Stimulated activated naive CD8-positive, alpha-beta T cell treated with anti-CD3 and anti-CD28 coated beads, Interleukin-15, amount 100 ng/mL, for 72 hours (primary cell): Measurements from ENCODE around the gene CTDSP2.
"Not testable (repeated sequence)": the region's sequence is repeated elsewhere in the genome, so short reads cannot be mapped to it uniquely, and the experiment has no call there.

Source experiments
- ATAC-seq: fragments of 150-1000 bp; cut with Tn5 transposase; 2 replicates; pipeline ENCODE4 v1.10.0; 2021; ENCODE audit warnings: mild to moderate bottlenecking, moderate library complexity
- DNase-seq, 2 donors: peaks; one replicate each; pipeline ENCODE4 v3.0.0; 2021 to 2022
- H3K27ac Mint-ChIP-seq, 2 donors: one replicate each; pipeline ENCODE4 v1.8.0; 2022; ENCODE audit warnings: mild to moderate bottlenecking in 2 of 2, mixed read lengths in 2 of 2, moderate library complexity in 2 of 2
- H3K27me3 Mint-ChIP-seq: one replicate; pipeline ENCODE4 v1.8.0; 2022; ENCODE audit warnings: mixed read lengths
- H3K4me1 Mint-ChIP-seq: one replicate; pipeline ENCODE4 v1.8.0; 2022; ENCODE audit warnings: mild to moderate bottlenecking, mixed read lengths
- H3K4me3 Mint-ChIP-seq, 2 donors: one replicate each; pipeline ENCODE4 v1.8.0; 2022; ENCODE audit warnings: mild to moderate bottlenecking in 2 of 2, mixed read lengths in 2 of 2, moderate library complexity in 1 of 2
- H3K9me3 Mint-ChIP-seq, 2 donors: one replicate each; pipeline ENCODE4 v1.8.0; 2022; ENCODE audit warnings: mixed read lengths in 2 of 2

CTDSP2 gene

GRCh38 chr12:57868221-57868620, 21.7 kb upstream of the CTDSP2 start:
- H3K27ac Mint-ChIP-seq, result no peak overlapping the region
- no peak overlapping the region for H3K4me3 Mint-ChIP-seq
- DNase-seq (no peak), ATAC-seq (no peak)
- no peaks in the 10 kb centered on the region for H3K9me3 Mint-ChIP-seq
- peaks cover 18% of the 10 kb centered on the region for H3K27me3 Mint-ChIP-seq
- H3K4me1 Mint-ChIP-seq, result peaks cover 5% of the 10 kb centered on the region

DNA sequence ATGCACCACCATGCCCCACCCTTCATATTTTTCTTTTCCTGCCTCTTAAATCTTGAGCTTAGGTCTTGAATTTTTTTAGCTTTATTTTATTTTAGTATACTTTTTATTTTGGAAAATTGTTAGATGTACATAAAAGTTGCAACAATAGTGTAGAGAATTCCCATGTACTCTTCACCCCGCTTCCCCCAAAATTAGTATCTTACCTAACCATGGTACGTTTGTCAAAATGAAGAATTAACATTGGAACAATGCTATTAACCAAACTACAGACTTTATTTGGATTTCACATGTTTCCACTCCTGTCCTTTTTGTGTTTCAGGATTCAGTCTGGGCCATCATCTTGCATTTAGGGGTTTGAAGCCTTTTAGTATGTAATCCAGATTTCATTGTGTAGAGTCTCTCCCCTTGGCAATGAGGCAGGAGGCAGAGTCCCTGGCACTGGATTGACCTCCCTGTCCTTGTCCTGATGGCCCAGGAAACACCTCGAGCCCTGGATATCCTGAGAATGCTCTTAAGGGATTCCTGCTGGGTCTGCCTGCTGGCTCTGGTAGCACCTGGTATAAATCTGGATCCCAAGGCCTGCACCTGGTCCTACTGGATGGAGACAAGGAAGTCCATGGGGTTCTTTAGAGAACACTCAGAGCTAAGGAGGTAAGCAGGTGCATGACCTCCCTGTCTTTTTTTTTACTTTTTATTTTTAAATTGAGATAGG, 19.9 kb upstream of the CTDSP2 start:
- Mint-ChIP-seq H3K27ac (no peak overlapping the region), H3K4me3 (no peak overlapping the region), H3K9me3 (no peaks in the 10 kb centered on the region), H3K4me1 (peaks cover 5% of the 10 kb centered on the region), H3K27me3 (peaks cover 26% of the 10 kb centered on the region)
- DNase-seq (no peak), ATAC-seq (no peak)

DNA sequence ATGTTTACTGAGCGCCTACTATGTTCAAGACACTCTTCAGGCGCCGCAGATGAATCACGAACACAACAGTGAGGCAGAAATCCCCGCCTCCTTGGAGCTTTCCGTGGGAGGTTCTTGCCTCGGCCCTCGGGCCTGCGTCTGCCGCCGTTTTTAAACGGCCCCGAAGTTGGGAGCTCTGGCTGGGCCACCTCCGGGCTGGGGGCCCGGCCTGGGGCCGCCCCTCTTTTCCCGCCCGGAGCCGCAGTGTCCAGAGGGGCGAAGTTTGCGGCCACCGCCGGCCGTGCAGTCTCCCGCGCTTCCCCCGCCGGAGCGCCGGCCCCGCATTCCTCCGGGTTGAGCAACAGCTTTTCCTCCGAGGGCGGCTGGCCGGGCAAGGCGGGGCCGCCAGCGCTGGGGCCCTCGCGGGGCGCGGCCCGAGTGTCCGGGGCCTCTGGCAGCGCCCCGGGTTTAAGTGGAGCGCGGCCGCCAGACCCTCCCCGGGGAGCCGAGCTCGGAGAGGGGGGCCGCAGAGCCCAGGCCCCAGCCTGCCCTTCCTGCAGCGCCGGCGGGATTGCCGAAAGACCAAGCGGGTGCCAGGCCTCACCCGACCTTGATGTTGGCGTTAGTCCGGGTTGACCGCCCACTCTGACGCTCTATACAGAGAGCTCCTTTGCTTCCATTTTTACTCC, 18.7 kb upstream of the CTDSP2 start:
- peak; percentile 90 for ATAC-seq
- H3K9me3 Mint-ChIP-seq, result no peaks in the 10 kb centered on the region
- H3K27ac Mint-ChIP-seq, result peak overlapping the region; percentile 94 to 96
- peak; percentile 60 to 71 for DNase-seq
- H3K27me3 Mint-ChIP-seq, result peaks cover 29% of the 10 kb centered on the region
- H3K4me3 Mint-ChIP-seq, result peak overlapping the region; percentile 77 to 89
- peaks cover 5% of the 10 kb centered on the region for H3K4me1 Mint-ChIP-seq

DNA sequence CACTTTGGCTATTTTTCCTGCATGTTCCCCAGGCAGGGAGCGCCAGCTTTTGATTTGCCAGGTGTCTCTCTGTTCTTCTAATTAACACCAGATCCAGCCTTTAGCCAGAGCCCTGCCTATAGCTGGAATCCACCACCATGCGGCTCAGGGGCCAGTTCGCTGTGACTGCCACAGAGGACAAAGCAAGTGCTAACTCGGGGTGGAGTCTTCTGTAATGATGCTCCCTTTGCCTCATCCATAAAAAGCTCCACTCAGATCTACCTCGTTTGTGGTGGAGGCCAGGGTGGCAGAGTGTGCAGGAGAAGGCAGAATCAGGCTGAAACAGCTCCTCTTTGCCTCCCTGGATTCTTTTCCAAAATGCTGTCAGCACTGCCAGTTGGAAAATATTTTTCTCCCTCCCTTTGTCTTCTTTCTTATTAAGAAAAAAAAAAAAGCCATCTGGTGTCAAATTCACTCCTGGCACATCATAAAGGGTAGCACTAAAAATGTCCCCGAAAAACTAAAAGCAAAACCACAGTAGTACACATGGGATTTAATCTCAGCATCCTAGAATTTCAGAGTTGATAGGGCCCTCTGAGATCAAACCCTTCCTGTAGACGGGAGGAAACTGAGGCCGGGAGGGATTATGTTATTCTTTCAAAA, 18.0 kb upstream of the CTDSP2 start:
- Mint-ChIP-seq H3K4me1 (peaks cover 5% of the 10 kb centered on the region), H3K27me3 (peaks cover 35% of the 10 kb centered on the region), H3K9me3 (no peaks in the 10 kb centered on the region), H3K4me3 (peak overlapping the region; percentile 63 to 77), H3K27ac (peak overlapping the region in 1 of 2 donors; percentile 83)
- ATAC-seq (peak; percentile 24), DNase-seq (no peak)

GRCh38 chr12:57863676-57864075, 17.1 kb upstream of the CTDSP2 start:
- DNase-seq (no peak), ATAC-seq (no peak)
- Mint-ChIP-seq H3K27ac (no peak overlapping the region), H3K27me3 (peaks cover 26% of the 10 kb centered on the region), H3K4me1 (peaks cover 5% of the 10 kb centered on the region), H3K4me3 (no peak overlapping the region), H3K9me3 (no peaks in the 10 kb centered on the region)

DNA sequence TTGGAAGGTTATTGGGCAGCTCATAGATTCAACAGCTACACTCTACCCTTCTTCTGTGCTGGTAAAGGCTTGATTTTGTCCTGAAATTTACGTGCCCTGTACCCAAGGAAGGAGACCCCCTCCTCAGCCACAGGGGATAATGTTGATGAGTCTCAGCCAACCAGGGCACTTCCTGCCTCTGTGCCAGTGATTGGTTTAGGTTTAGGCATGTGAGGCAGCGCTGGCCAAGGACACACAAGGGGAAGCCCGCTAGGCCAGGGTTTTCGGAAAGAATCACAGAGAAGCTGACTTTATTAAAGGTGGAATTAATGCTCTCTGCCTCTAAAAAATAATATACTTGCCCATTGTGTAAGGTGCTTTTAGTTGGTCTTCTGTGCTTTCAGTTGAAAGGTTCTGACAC, 15.4 kb upstream of the CTDSP2 start:
- ATAC-seq, result no peak
- peak overlapping the region in 1 of 2 donors; percentile 3 for H3K27ac Mint-ChIP-seq
- DNase-seq, result no peak
- H3K4me1 Mint-ChIP-seq, result peaks cover 5% of the 10 kb centered on the region
- H3K4me3 Mint-ChIP-seq, result no peak overlapping the region
- H3K9me3 Mint-ChIP-seq, result no peaks in the 10 kb centered on the region
- H3K27me3 Mint-ChIP-seq, result peaks cover 17% of the 10 kb centered on the region

DNA sequence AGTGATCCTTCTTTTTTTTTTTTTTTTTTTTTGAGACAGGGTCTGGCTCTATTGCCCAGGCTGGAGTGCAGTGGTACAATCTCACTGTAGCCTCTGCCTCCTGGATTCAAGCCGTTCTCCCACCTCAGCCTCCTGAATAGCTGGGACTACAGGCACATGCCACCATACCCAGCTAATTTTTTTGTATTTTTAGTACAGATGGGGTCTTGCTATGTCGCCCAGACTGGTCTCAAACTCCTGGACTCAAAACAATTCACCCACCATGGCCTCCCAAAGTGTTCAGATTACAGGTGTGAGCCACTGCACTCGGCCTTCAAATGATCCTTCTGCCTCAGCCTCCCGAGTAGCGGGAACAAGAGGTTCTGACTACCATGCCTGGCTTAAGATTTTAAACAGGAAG, 14.4 kb upstream of the CTDSP2 start:
- H3K27ac Mint-ChIP-seq, H3K9me3 Mint-ChIP-seq, ATAC-seq, H3K4me1 Mint-ChIP-seq, DNase-seq, H3K4me3 Mint-ChIP-seq: not testable (repeated sequence)
- H3K27me3 Mint-ChIP-seq, result peaks cover 17% of the 10 kb centered on the region

- no peak overlapping the region for H3K27ac Mint-ChIP-seq
Observed at GRCh38 chr12:57859121-57859520, 12.6 kb upstream of the CTDSP2 start.

GRCh38 chr12:57858123-57858522, 11.6 kb upstream of the CTDSP2 start:
- peaks cover 14% of the 10 kb centered on the region for H3K4me1 Mint-ChIP-seq
- H3K27me3 Mint-ChIP-seq, result peaks cover 17% of the 10 kb centered on the region
- DNase-seq, H3K9me3 Mint-ChIP-seq, H3K4me3 Mint-ChIP-seq, ATAC-seq, H3K27ac Mint-ChIP-seq: not testable (repeated sequence)

More at GRCh38 chr12:57859121-57859520, 12.6 kb upstream of the CTDSP2 start:
- H3K9me3 Mint-ChIP-seq, result no peaks in the 10 kb centered on the region
- peaks cover 4% of the 10 kb centered on the region for H3K4me1 Mint-ChIP-seq
- H3K27me3 Mint-ChIP-seq, result peaks cover 17% of the 10 kb centered on the region
- DNase-seq (no peak), ATAC-seq (no peak)
- no peak overlapping the region for H3K4me3 Mint-ChIP-seq

DNA sequence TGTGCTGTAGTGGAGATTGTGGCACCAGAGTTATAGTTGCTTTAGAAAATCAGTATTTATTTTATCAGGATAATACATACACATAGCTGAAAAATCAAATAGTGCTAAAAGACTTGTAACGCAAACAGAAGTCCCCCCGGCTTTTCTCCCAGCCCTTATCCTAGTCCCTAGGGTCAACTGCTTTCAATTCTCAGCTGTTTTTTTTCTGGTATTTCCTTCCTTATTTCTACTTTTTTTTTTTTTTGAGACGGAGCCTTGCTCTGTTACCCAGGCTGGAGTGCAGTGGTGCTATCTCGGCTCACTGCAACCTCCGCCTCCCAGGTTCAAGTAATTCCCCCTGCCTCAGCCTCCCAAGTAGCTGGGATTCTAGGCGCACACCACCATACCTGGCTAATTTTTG, 8.4 kb upstream of the CTDSP2 start:
- Mint-ChIP-seq H3K27me3 (peaks cover 23% of the 10 kb centered on the region), H3K4me3 (no peak overlapping the region), H3K4me1 (peaks cover 44% of the 10 kb centered on the region), H3K27ac (no peak overlapping the region), H3K9me3 (no peaks in the 10 kb centered on the region)
- ATAC-seq (no peak), DNase-seq (no peak)

DNA sequence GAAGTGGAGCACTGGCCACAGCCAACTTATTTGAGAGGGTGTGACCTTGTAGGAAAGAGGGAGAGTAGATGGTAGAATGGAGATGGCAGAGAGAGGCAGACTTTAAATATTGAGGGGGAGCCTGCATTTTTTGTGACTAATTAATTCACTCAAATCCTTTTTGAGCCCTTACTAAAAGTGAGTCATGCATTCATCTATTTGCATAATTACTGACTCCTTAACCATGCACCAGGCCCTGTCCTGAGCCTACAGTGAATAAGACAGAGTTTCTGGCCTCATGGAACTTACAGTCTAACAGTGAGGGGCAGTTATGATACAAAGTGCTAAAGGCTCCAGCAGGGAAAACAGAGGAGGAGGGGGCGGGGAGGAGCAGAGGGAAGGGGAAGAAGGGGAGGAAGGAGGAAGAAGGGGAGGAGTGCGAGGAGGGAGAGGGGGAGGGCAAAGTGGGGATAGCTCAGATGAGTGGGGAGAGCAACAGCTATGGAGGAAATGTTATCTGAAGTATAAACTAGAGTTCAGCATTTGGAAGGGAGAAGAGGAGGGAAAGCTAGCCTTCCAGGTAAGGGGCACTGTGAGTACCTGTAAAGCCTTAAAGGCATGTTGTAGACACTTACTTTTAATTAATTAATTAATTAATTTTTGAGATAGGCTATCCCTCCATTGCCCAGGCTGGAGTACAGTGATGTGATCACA, 7.5 kb upstream of the CTDSP2 start:
- Mint-ChIP-seq H3K4me3 (no peak overlapping the region), H3K4me1 (peaks cover 54% of the 10 kb centered on the region), H3K9me3 (no peaks in the 10 kb centered on the region), H3K27me3 (peaks cover 20% of the 10 kb centered on the region), H3K27ac (no peak overlapping the region)
- DNase-seq (no peak), ATAC-seq (peak; percentile 45)

DNA sequence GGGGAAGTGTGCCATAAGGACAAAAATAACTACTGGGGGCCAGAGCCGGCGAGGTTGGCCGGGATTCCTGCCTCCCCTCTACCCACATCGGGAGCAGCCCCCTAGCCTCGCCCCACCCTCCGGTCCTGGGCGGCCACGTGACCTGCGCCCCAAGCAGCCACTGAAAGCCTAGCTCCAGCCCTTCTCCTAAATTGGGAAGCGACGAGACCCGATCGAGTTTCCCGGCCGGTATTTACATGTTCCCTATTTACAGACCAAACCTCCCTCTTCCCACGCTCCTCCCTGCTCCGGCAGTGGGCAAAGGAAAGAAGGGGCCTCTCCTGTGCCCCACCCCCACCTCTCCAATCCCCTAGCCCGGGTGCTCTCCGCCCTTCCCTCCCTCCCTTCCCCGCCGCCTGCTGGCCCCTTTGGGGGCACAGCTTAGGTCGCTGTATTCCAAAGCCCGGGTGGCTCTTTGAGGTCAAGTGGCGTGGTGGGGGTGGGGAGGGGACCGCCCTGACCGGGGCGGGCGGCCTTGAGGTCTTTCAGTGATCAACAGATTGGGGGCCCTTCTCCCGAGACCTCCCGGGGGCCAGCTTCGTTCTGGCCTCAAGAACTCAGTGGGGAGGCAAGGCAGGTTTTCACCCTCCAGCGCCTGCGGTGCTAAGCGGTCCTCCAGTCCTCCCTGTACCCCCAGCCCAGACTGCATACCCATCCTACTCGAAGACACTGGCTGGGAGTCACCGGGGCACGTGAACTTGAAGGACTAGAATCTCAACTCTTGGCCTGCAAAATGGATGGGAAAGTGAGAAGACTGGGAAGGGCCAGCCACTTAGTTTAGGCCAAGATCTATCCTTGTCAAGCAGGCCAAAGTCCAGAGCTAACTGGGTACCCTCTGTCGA, 6.3 kb upstream of the CTDSP2 start:
- Mint-ChIP-seq H3K4me3 (peak overlapping the region; percentile 56 to 78), H3K27ac (peak overlapping the region in 1 of 2 donors; percentile 69), H3K27me3 (peaks cover 20% of the 10 kb centered on the region), H3K4me1 (peaks cover 64% of the 10 kb centered on the region), H3K9me3 (no peaks in the 10 kb centered on the region)
- no peak for DNase-seq
- no peak for ATAC-seq

GRCh38 chr12:57852200-57852599, 5.7 kb upstream of the CTDSP2 start:
- Mint-ChIP-seq H3K27ac (peak overlapping the region in 1 of 2 donors; percentile 8), H3K27me3 (peaks cover 20% of the 10 kb centered on the region), H3K4me3 (peak overlapping the region; percentile 43 to 78), H3K9me3 (no peaks in the 10 kb centered on the region), H3K4me1 (peaks cover 70% of the 10 kb centered on the region)
- ATAC-seq (peak; percentile 4), DNase-seq (no peak)

GRCh38 chr12:57851552-57851951, 5.0 kb upstream of the CTDSP2 start:
- ATAC-seq, result no peak
- Mint-ChIP-seq H3K4me3 (no peak overlapping the region), H3K27me3 (peaks cover 20% of the 10 kb centered on the region), H3K4me1 (peaks cover 74% of the 10 kb centered on the region), H3K9me3 (no peaks in the 10 kb centered on the region), H3K27ac (no peak overlapping the region)
- no peak for DNase-seq
